Caco-2 (cell line): ENCODE results near the gene FYTTD1. TPM values are rescaled to one million over a fixed set of nuclear protein-coding genes. Genes with fewer than 3 reads are reported as not detected.
"Not testable (repeated sequence)": the region's sequence is repeated elsewhere in the genome, so short reads cannot be mapped to it uniquely, and the experiment has no call there.

ENCODE experiments used
- BruUV-seq: library from RNA; stranded (reverse); fragments of 400-500 nt; replicated peaks from 2 replicates; lab custom pipeline; 2021; lab: Mats Ljungman, UMichigan
- CTCF ChIA-PET: fragments of 300-600 bp; sonication (Branson Sonifier 250); formaldehyde crosslinking; loops from one replicate; lab custom pipeline; 2022; ENCODE audit warnings: antibody characterized with exemption; lab: Charles Lee
- POLR2A ChIA-PET: fragments of 300-600 bp; sonication (Branson Sonifier 250); formaldehyde crosslinking; loops from one replicate; lab custom pipeline; 2022; ENCODE audit warnings: antibody characterized with exemption; lab: Charles Lee
- DNase-seq, 2 experiments: peaks; one replicate each; pipeline versions ENCODE4 v3.0.0 to v3.0.0-alpha.2; 2020 to 2022
- H3K27me3 ChIP-seq: replicated peaks from 2 replicates; pipeline ENCODE4 v1.6.0; 2011; ENCODE audit warnings: low read length; ENCODE audit not compliant: control insufficient read depth, insufficient read depth
- H3K36me3 ChIP-seq: 2 replicates; pipeline ENCODE4 v1.5.1; 2011; ENCODE audit warnings: low read length; ENCODE audit not compliant: control insufficient read depth, insufficient read depth
- H3K4me1 ChIP-seq: fragments of 250-450 bp; sonication (Bioruptor Pico); 2 replicates; pipeline ENCODE4 v1.5.1; 2020; ENCODE audit warnings: mild to moderate bottlenecking
- H3K4me3 ChIP-seq: 2 replicates; pipeline ENCODE4 v1.5.1; 2011; ENCODE audit warnings: low read depth, mild to moderate bottlenecking, control low read depth, low read length
- H3K9me3 ChIP-seq: fragments of 250-450 bp; sonication (Bioruptor Pico); 2 replicates; pipeline ENCODE4 v1.5.1; 2020; ENCODE audit warnings: mild to moderate bottlenecking, moderate library complexity
- H3K27ac Mint-ChIP-seq: one replicate; pipeline ENCODE4 v1.8.0; 2022; ENCODE audit warnings: mixed read lengths; ENCODE audit not compliant: unreplicated experiment
- H3K27me3 Mint-ChIP-seq: one replicate; pipeline ENCODE4 v1.8.0; 2022; ENCODE audit warnings: mixed read lengths; ENCODE audit not compliant: insufficient read depth, unreplicated experiment
- H3K36me3 Mint-ChIP-seq: one replicate; pipeline ENCODE4 v1.8.0; 2022; ENCODE audit warnings: mild to moderate bottlenecking, mixed read lengths; ENCODE audit not compliant: insufficient read depth, unreplicated experiment
- H3K4me1 Mint-ChIP-seq: one replicate; pipeline ENCODE4 v1.8.0; 2022; ENCODE audit warnings: low read depth, mixed read lengths; ENCODE audit not compliant: unreplicated experiment
- H3K4me3 Mint-ChIP-seq: one replicate; pipeline ENCODE4 v1.8.0; 2022; ENCODE audit warnings: mild to moderate bottlenecking, moderate library complexity, mixed read lengths; ENCODE audit not compliant: unreplicated experiment
- H3K9me3 Mint-ChIP-seq: one replicate; pipeline ENCODE4 v1.8.0; 2022; ENCODE audit warnings: mixed read lengths; ENCODE audit not compliant: unreplicated experiment
- CTCF ChIP-seq, 2 experiments: fragments of 200-600 bp in 1 of 2; IDR thresholded peaks; 1 replicate in 1 of 2; 2 replicates in 1 of 2; pipeline versions ENCODE4 v1.5.1 to v1.8.0; 2011 to 2022; ENCODE audit warnings: antibody characterized with exemption in 1 of 2, control low read depth in 1 of 2, inconsistent platforms in 1 of 2, low read depth in 1 of 2, low read length in 1 of 2, mild to moderate bottlenecking in 1 of 2, moderate library complexity in 1 of 2; ENCODE audit not compliant: insufficient read depth in 1 of 2, severe bottlenecking in 1 of 2, unreplicated experiment in 1 of 2
- intact Hi-C: fragments of 100-400 bp; cut with micrococcal nuclease; formaldehyde crosslinking; loops from one replicate; pipeline ENCODE4 v1.10.0; 2022; ENCODE audit not compliant: unreplicated experiment
- total RNA-seq: library from RNA; stranded (reverse); gene quantifications from 2 replicates; pipeline ENCODE4 v1.2.3, GENCODE V29; 2022

Gene FYTTD1
- total RNA-seq, 1 experiment from 2014 or later: 41.6 TPM

- H3K4me1 Mint-ChIP-seq: no peaks in the 10 kb centered on the region
- intact Hi-C loops: no loop called here
- TF ChIP-seq CTCF (IDR thresholded peaks at IDR 0.05; ENCODE audit: insufficient read depth in 1 of 2, low read depth in 1 of 2, low read length in 1 of 2, severe bottlenecking in 1 of 2, unreplicated experiment in 1 of 2): no peak
- no peaks in the 10 kb centered on the region for H3K9me3 ChIP-seq
- H3K9me3 Mint-ChIP-seq: no peaks in the 10 kb centered on the region
- peaks cover 6% of the 10 kb centered on the region for H3K36me3 Mint-ChIP-seq
- no peaks in the 10 kb centered on the region for H3K27me3 Mint-ChIP-seq
- H3K27ac Mint-ChIP-seq: no peak overlapping the region
- H3K4me3 ChIP-seq: no peak overlapping the region
- H3K27me3 ChIP-seq: no peaks in the 10 kb centered on the region
- no peak overlapping the region for H3K4me3 Mint-ChIP-seq
- peaks cover 2% of the 10 kb centered on the region; the same call in 1 of the 2 replicates for H3K4me1 ChIP-seq
- BruUV-seq: no TSS peak
- no peaks in the 10 kb centered on the region for H3K36me3 ChIP-seq
- ChIA-PET POLR2A (no interaction called here), CTCF (no interaction called here)
- DNase-seq: no peak
Observed at GRCh38 chr3:197706658-197707057, 43.0 kb upstream of the FYTTD1 start.

GRCh38 chr3:197709135-197709534, 40.5 kb upstream of the FYTTD1 start:
- no peak for TF ChIP-seq CTCF (IDR thresholded peaks at IDR 0.05; ENCODE audit: insufficient read depth in 1 of 2, low read depth in 1 of 2, low read length in 1 of 2, severe bottlenecking in 1 of 2, unreplicated experiment in 1 of 2)
- peaks cover 15% of the 10 kb centered on the region for H3K4me1 Mint-ChIP-seq
- no peak for DNase-seq
- intact Hi-C loops: no loop called here
- H3K9me3 Mint-ChIP-seq: no peaks in the 10 kb centered on the region
- H3K27ac Mint-ChIP-seq: no peak overlapping the region
- Histone ChIP-seq H3K9me3 (no peaks in the 10 kb centered on the region), H3K4me3 (no peak overlapping the region), H3K27me3 (no peaks in the 10 kb centered on the region), H3K4me1 (peaks cover 7% of the 10 kb centered on the region; the same call in 1 of the 2 replicates), H3K36me3 (no peaks in the 10 kb centered on the region)
- no peak overlapping the region for H3K4me3 Mint-ChIP-seq
- CTCF ChIA-PET: no interaction called here
- BruUV-seq: no TSS peak
- peaks cover 6% of the 10 kb centered on the region for H3K36me3 Mint-ChIP-seq
- POLR2A ChIA-PET: no interaction called here
- no peaks in the 10 kb centered on the region for H3K27me3 Mint-ChIP-seq

- intact Hi-C loops, H3K36me3 Mint-ChIP-seq, H3K27me3 Mint-ChIP-seq, H3K9me3 Mint-ChIP-seq, H3K36me3 ChIP-seq, POLR2A ChIA-PET, DNase-seq, H3K27me3 ChIP-seq, H3K9me3 ChIP-seq, H3K4me3 ChIP-seq, BruUV-seq, H3K4me3 Mint-ChIP-seq, H3K4me1 ChIP-seq, H3K27ac Mint-ChIP-seq, CTCF ChIA-PET: not testable (repeated sequence)
- peaks cover 15% of the 10 kb centered on the region for H3K4me1 Mint-ChIP-seq
Observed at GRCh38 chr3:197710965-197711364, 38.7 kb upstream of the FYTTD1 start.
